ENCODE measurements around the gene AHRR. TPM values are rescaled to one million over a fixed set of nuclear protein-coding genes. Genes with fewer than 3 reads are reported as not detected.

AHRR gene
- total RNA-seq, 1 donor: 31.9 TPM

Other genes with a start within 250 kb of the AHRR start
- not detected in 2 replicates for gene PLEKHG4B, start 229.5 kb upstream of the AHRR start, total RNA-seq (ENCODE audit: low replicate concordance)
- gene LRRC14B, start 130.2 kb upstream of the AHRR start, total RNA-seq (ENCODE audit: low replicate concordance): not detected in 2 replicates
- gene CCDC127, start 103.6 kb upstream of the AHRR start, total RNA-seq (ENCODE audit: low replicate concordance): 8.2 and 8.3 TPM in 2 replicates
- 92.6 and 116 TPM in 2 replicates for gene SDHA, start 103.4 kb upstream of the AHRR start, total RNA-seq (ENCODE audit: low replicate concordance)
- gene PDCD6, start 50.1 kb upstream of the AHRR start, total RNA-seq (ENCODE audit: low replicate concordance): 59.1 and 83.7 TPM in 2 replicates
- 30.1 and 39.8 TPM in 2 replicates for gene EXOC3, start 121.5 kb downstream of the AHRR start, total RNA-seq (ENCODE audit: low replicate concordance)
- gene SLC9A3, start 202.7 kb downstream of the AHRR start, total RNA-seq (ENCODE audit: low replicate concordance): 0.25 and 1.8 TPM in 2 replicates

All from fibroblast of the aortic adventitia (primary cell).